NCI-H1436 (cell line): ENCODE results near the gene WDR27.
"Not testable (repeated sequence)": the region's sequence is repeated elsewhere in the genome, so short reads cannot be mapped to it uniquely, and the experiment has no call there.

ENCODE experiments used
- DNase-seq: peaks from one replicate; lab custom pipeline; 2025; lab: John Stamatoyannopoulos, UW

WDR27 gene

GRCh38 chr6:169472786-169473416 lies 228.9 kb downstream of the WDR27 start:
- no peak for DNase-seq

- no peak for DNase-seq
Observed at GRCh38 chr6:169470790-169471189, 231.0 kb downstream of the WDR27 start.

- no peak for DNase-seq
Observed at GRCh38 chr6:169469028-169469427, 232.8 kb downstream of the WDR27 start.

GRCh38 chr6:169467755-169468154 lies 234.1 kb downstream of the WDR27 start:
- not testable (repeated sequence) for DNase-seq

- DNase-seq = not testable (repeated sequence)
Observed at GRCh38 chr6:169466256-169466655, 235.6 kb downstream of the WDR27 start.

- no peak for DNase-seq
Observed at GRCh38 chr6:169457762-169458161, 244.1 kb downstream of the WDR27 start.

- no peak for DNase-seq
Observed at GRCh38 chr6:169456840-169457239, 245.0 kb downstream of the WDR27 start.

- no peak for DNase-seq
Observed at GRCh38 chr6:169455470-169455869, 246.4 kb downstream of the WDR27 start.

- no peak for DNase-seq
Observed at GRCh38 chr6:169454872-169455204, 247.0 kb downstream of the WDR27 start.

- no peak for DNase-seq
Observed at GRCh38 chr6:169454204-169454871, 247.5 kb downstream of the WDR27 start.

GRCh38 chr6:169452869-169453620 lies 248.8 kb downstream of the WDR27 start:
- DNase-seq = no peak

- DNase-seq = no peak
Observed at GRCh38 chr6:169452117-169452868, 249.5 kb downstream of the WDR27 start.

- DNase-seq = no peak
Observed at GRCh38 chr6:169451065-169451838, 250.6 kb downstream of the WDR27 start.

GRCh38 chr6:169450097-169450496 lies 251.7 kb downstream of the WDR27 start:
- DNase-seq = no peak

GRCh38 chr6:169449221-169449620 lies 252.6 kb downstream of the WDR27 start:
- DNase-seq = no peak

GRCh38 chr6:169445661-169446581 lies 255.9 kb downstream of the WDR27 start:
- DNase-seq = peak; percentile 45

- no peak for DNase-seq
Observed at GRCh38 chr6:169445227-169445626, 256.6 kb downstream of the WDR27 start.

- DNase-seq = no peak
Observed at GRCh38 chr6:169441292-169441691, 260.5 kb downstream of the WDR27 start.

GRCh38 chr6:169439710-169440109 lies 262.1 kb downstream of the WDR27 start:
- DNase-seq = no peak

- DNase-seq = not testable (repeated sequence)
Observed at GRCh38 chr6:169434554-169434953, 267.3 kb downstream of the WDR27 start.

- DNase-seq = no peak
Observed at GRCh38 chr6:169429001-169429400, 272.8 kb downstream of the WDR27 start.
